ENCODE measurements around the gene UBE2S. TPM values are rescaled to one million over a fixed set of nuclear protein-coding genes. Genes with fewer than 3 reads are reported as not detected.

Gene UBE2S
- polyA plus RNA-seq, 1 experiment, result 28.9 TPM

GRCh38 chr19:55440411-55441105 lies 33.0 kb upstream of the UBE2S start:
- Histone ChIP-seq H3K4me3 (ENCODE audit: low read depth, low read length) (no peak overlapping the region), H3K27me3 (ENCODE audit: control insufficient read depth, insufficient read depth, low read length) (peaks cover 49% of the 10 kb centered on the region), H3K27ac (ENCODE audit: low read depth, low read length) (no peak overlapping the region), H3K9me3 (ENCODE audit: control insufficient read depth, insufficient read depth, low read length) (peaks cover 8% of the 10 kb centered on the region; the same call in 1 of the 2 replicates)
- ChIA-PET CTCF (no interaction called here), POLR2A (no interaction called here)
- no peak for TF ChIP-seq CTCF (IDR thresholded peaks at IDR 0.05; ENCODE audit: low read depth, low read length)
- no peak for DNase-seq (ENCODE audit: low read depth, low spot score)

- Histone ChIP-seq H3K27me3 (ENCODE audit: control insufficient read depth, insufficient read depth, low read length) (peaks cover 35% of the 10 kb centered on the region), H3K4me3 (ENCODE audit: low read depth, low read length) (no peak overlapping the region), H3K9me3 (ENCODE audit: control insufficient read depth, insufficient read depth, low read length) (peaks cover 19% of the 10 kb centered on the region; the same call in 1 of the 2 replicates), H3K27ac (ENCODE audit: low read depth, low read length) (no peak overlapping the region)
- TF ChIP-seq CTCF (IDR thresholded peaks at IDR 0.05; ENCODE audit: low read depth, low read length), result no peak
- POLR2A ChIA-PET, result interaction anchor here (1.3 kb wide), 1 partner anchor 32 kb away, joined by 4 read pairs; the partner anchor contains the start of gene UBE2S
- CTCF ChIA-PET, result no interaction called here
- DNase-seq (ENCODE audit: low read depth, low spot score), result no peak
Measured at GRCh38 chr19:55439052-55439451, 31.5 kb upstream of the UBE2S start.

GRCh38 chr19:55437410-55437809 lies 29.8 kb upstream of the UBE2S start:
- DNase-seq (ENCODE audit: low read depth, low spot score), result no peak
- Histone ChIP-seq H3K27ac (ENCODE audit: low read depth, low read length) (no peak overlapping the region), H3K27me3 (ENCODE audit: control insufficient read depth, insufficient read depth, low read length) (peaks cover 33% of the 10 kb centered on the region), H3K9me3 (ENCODE audit: control insufficient read depth, insufficient read depth, low read length) (peaks cover 24% of the 10 kb centered on the region; the same call in 1 of the 2 replicates), H3K4me3 (ENCODE audit: low read depth, low read length) (no peak overlapping the region)
- ChIA-PET POLR2A (interaction anchor here (0.8 to 2.0 kb wide), 2 partner anchors 30 to 66 kb away, joined by 3 to 10 read pairs; partner anchors contain the start of gene UBE2S), CTCF (interaction anchor here (0.8 to 1.4 kb wide), 3 partner anchors 19 to 67 kb away, joined by 3 to 13 read pairs (median 4); no protein-coding TSS in a partner anchor)
- no peak for TF ChIP-seq CTCF (IDR thresholded peaks at IDR 0.05; ENCODE audit: low read depth, low read length)

- TF ChIP-seq CTCF (IDR thresholded peaks at IDR 0.05; ENCODE audit: low read depth, low read length), result no peak
- Histone ChIP-seq H3K4me3 (ENCODE audit: low read depth, low read length) (no peak overlapping the region), H3K9me3 (ENCODE audit: control insufficient read depth, insufficient read depth, low read length) (peaks cover 24% of the 10 kb centered on the region; the same call in 1 of the 2 replicates), H3K27ac (ENCODE audit: low read depth, low read length) (no peak overlapping the region), H3K27me3 (ENCODE audit: control insufficient read depth, insufficient read depth, low read length) (peaks cover 31% of the 10 kb centered on the region)
- no peak for DNase-seq (ENCODE audit: low read depth, low spot score)
- POLR2A ChIA-PET, result interaction anchor here (0.8 to 2.0 kb wide), 2 partner anchors 30 to 67 kb away, joined by 3 to 10 read pairs; partner anchors contain the start of gene UBE2S
- CTCF ChIA-PET, result interaction anchor here (0.8 to 1.4 kb wide), 3 partner anchors 18 to 67 kb away, joined by 3 to 13 read pairs (median 4); no protein-coding TSS in a partner anchor
Measured at GRCh38 chr19:55436847-55437246, 29.3 kb upstream of the UBE2S start.

- no peak for DNase-seq (ENCODE audit: low read depth, low spot score)
- peaks cover 15% of the 10 kb centered on the region for H3K27me3 ChIP-seq (ENCODE audit: control insufficient read depth, insufficient read depth, low read length)
- TF ChIP-seq CTCF (IDR thresholded peaks at IDR 0.05; ENCODE audit: low read depth, low read length), result no peak
- H3K27ac ChIP-seq (ENCODE audit: low read depth, low read length), result no peak overlapping the region
- POLR2A ChIA-PET, result no interaction called here
- H3K9me3 ChIP-seq (ENCODE audit: control insufficient read depth, insufficient read depth, low read length), result peaks cover 16% of the 10 kb centered on the region; the same call in 1 of the 2 replicates
- CTCF ChIA-PET, result no interaction called here
- no peak overlapping the region for H3K4me3 ChIP-seq (ENCODE audit: low read depth, low read length)
Measured at GRCh38 chr19:55435020-55435419, 27.4 kb upstream of the UBE2S start.
